ENCODE results near the gene TPPP.
"Not testable (repeated sequence)": the region's sequence is repeated elsewhere in the genome, so short reads cannot be mapped to it uniquely, and the experiment has no call there.

DNA sequence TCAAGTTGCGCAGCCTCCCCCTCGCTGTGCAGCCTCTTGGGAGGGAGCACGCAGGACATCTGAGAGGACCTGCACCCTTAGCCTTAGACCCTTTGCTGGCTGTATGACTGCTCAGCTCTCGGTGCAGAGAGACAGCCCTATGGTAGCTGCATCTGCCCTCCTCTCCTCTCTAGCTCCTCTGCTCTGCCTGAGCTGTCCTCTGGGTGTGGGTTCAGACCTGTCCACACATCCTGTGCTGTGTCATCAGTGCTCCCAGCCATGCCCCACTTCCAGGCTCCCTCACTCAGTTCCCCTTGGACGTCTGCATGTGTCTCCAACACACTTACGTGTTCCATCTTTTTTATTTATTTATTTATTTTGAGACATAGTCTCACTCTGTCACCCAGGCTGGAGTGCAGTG, 30.7 kb upstream of the TPPP start:
- TF ChIP-seq POLR2A (IDR thresholded peaks at IDR 0.05): not testable (repeated sequence)
- TF ChIP-seq, protein P1, sequence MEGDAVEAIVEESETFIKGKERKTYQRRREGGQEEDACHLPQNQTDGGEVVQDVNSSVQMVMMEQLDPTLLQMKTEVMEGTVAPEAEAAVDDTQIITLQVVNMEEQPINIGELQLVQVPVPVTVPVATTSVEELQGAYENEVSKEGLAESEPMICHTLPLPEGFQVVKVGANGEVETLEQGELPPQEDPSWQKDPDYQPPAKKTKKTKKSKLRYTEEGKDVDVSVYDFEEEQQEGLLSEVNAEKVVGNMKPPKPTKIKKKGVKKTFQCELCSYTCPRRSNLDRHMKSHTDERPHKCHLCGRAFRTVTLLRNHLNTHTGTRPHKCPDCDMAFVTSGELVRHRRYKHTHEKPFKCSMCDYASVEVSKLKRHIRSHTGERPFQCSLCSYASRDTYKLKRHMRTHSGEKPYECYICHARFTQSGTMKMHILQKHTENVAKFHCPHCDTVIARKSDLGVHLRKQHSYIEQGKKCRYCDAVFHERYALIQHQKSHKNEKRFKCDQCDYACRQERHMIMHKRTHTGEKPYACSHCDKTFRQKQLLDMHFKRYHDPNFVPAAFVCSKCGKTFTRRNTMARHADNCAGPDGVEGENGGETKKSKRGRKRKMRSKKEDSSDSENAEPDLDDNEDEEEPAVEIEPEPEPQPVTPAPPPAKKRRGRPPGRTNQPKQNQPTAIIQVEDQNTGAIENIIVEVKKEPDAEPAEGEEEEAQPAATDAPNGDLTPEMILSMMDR (IDR thresholded peaks at IDR 0.05): not testable (repeated sequence)
